Non-pigmented ciliary epithelial cell (primary cell): ENCODE results near the gene UMOD.

ENCODE experiments used
- DNase-seq: peaks from one replicate; pipeline ENCODE4 v3.0.0-alpha.2; 2010; ENCODE audit warnings: low read depth

Gene UMOD

GRCh38 chr16:20300312-20301097 is 52.0 kb downstream of the UMOD start:
- DNase-seq: peak; percentile 4

GRCh38 chr16:20298452-20298851 is 54.1 kb downstream of the UMOD start:
- DNase-seq: no peak

GRCh38 chr16:20291208-20292206 is 61.0 kb downstream of the UMOD start:
- no peak for DNase-seq

GRCh38 chr16:20289571-20289970 is 62.9 kb downstream of the UMOD start:
- no peak for DNase-seq

GRCh38 chr16:20285993-20286499 is 66.5 kb downstream of the UMOD start:
- no peak for DNase-seq
